Lung (tissue), 12 donors: ENCODE results near the gene TMEM164. TPM values are rescaled to one million over a fixed set of nuclear protein-coding genes. Genes with fewer than 3 reads are reported as not detected.

Source experiments
- ATAC-seq: fragments of 200-7000 bp; cut with Tn5 transposase; one replicate; pipeline ENCODE4 v1.9.1; 2020; ENCODE audit warnings: moderate number of reproducible peaks; ENCODE audit not compliant: insufficient read depth, low FRiP score
- DNase-seq, 3 donors: peaks; one replicate each; pipeline ENCODE4 v3.0.0-alpha.2; 2013 to 2017
- H3K27ac ChIP-seq, 2 donors: one replicate each; pipeline ENCODE4 v1.5.1; 2013; ENCODE audit warnings: mild to moderate bottlenecking in 2 of 2, moderate library complexity in 2 of 2, control low read depth in 1 of 2, inconsistent platforms in 1 of 2, low read depth in 1 of 2, low read length in 1 of 2
- H3K27me3 ChIP-seq, 3 donors: one replicate each; pipeline ENCODE4 v1.5.1; 2013; ENCODE audit warnings: low read length in 2 of 3; ENCODE audit not compliant: control insufficient read depth in 3 of 3, insufficient read depth in 3 of 3
- H3K36me3 ChIP-seq, 4 donors: one replicate each; pipeline ENCODE4 v1.5.1; 2013; ENCODE audit warnings: low read length in 4 of 4, mild to moderate bottlenecking in 1 of 4, moderate library complexity in 1 of 4; ENCODE audit not compliant: control insufficient read depth in 4 of 4, insufficient read depth in 4 of 4
- H3K4me1 ChIP-seq, 5 donors: one replicate each; pipeline ENCODE4 v1.5.1; 2013; ENCODE audit warnings: low read length in 5 of 5, mild to moderate bottlenecking in 2 of 5, moderate library complexity in 1 of 5; ENCODE audit not compliant: control insufficient read depth in 5 of 5, insufficient read depth in 5 of 5
- H3K4me3 ChIP-seq: one replicate; pipeline ENCODE4 v1.5.1; 2013; ENCODE audit warnings: mild to moderate bottlenecking, control low read depth, moderate library complexity
- H3K9ac ChIP-seq, 2 donors: one replicate each; pipeline ENCODE4 v1.5.1; 2013; ENCODE audit warnings: low read length in 2 of 2, control low read depth in 1 of 2; ENCODE audit not compliant: insufficient read depth in 1 of 2
- H3K9me3 ChIP-seq, 4 donors: one replicate each; pipeline ENCODE4 v1.5.1; 2013; ENCODE audit warnings: low read length in 3 of 4, mild to moderate bottlenecking in 1 of 4, moderate library complexity in 1 of 4; ENCODE audit not compliant: control insufficient read depth in 4 of 4, insufficient read depth in 3 of 4
- CTCF ChIP-seq: IDR thresholded peaks from 2 replicates; pipeline ENCODE4 v1.5.1; 2012; ENCODE audit warnings: mild to moderate bottlenecking; ENCODE audit errors: control extremely low read depth, extremely low read depth
- WGBS, 2 donors: extraction: QIAGEN DNeasy Blood & Tissue Kit; methylation state at CpG; one replicate each; pipeline ENCODE4 v1.1.7; 2013; 5-methylcytosine and 5-hydroxymethylcytosine counted together
- polyA plus RNA-seq, 2 donors: library from polyadenylated mRNA; stranded (reverse); fragments of 200-250 nt; gene quantifications; one replicate each; pipeline ENCODE4 v1.2.1, GENCODE V29; 2013
- total RNA-seq, 2 donors: library from RNA; depleted of rRNA in 1 of 2; stranded (reverse); fragments of >200 nt in 1 of 2; gene quantifications; one replicate each; pipeline ENCODE4 v1.2.1, GENCODE V29; 2014 to 2021
- donor health status: control.
- donor health status: control.
- donor health status: Bipolar disorder and iron deficiency.
- donor health status: healthy.
- donor health status: DM: yes; HTN: yes; CAD: no.

Gene TMEM164
- total and polyA plus RNA-seq, 4 donors, result 22.4 to 87.0 (median 38.0) TPM

- Histone ChIP-seq H3K27me3 (peaks cover 0 to 24% (median 2%) of the 10 kb centered on the region in 3 donors), H3K4me1 (peaks cover 0 to 9% (median 5%) of the 10 kb centered on the region in 5 donors), H3K36me3 (no peaks in the 10 kb centered on the region), H3K9ac (no peak overlapping the region), H3K27ac (peak overlapping the region; percentile 34 to 91), H3K4me3 (peak overlapping the region; percentile 57), H3K9me3 (peaks cover 0 to 4% (median 0%) of the 10 kb centered on the region in 4 donors)
- 9 to 32% methylated on average over 12 to 13 of the region's 13 CpGs for WGBS, 2 donors
- TF ChIP-seq CTCF, result no peak
- DNase-seq, result peak in 1 of 3 donors; percentile 3
- ATAC-seq, result no peak
Observed at GRCh38 chrX:110001740-110002299, 1.1 kb upstream of the TMEM164 start.

- Histone ChIP-seq H3K9me3 (peaks cover 0 to 4% (median 0%) of the 10 kb centered on the region in 4 donors), H3K36me3 (no peaks in the 10 kb centered on the region), H3K4me1 (peaks cover 0 to 9% (median 5%) of the 10 kb centered on the region in 5 donors), H3K9ac (no peak overlapping the region), H3K27ac (peak overlapping the region; percentile 50 to 66), H3K4me3 (peak overlapping the region; percentile 54), H3K27me3 (peaks cover 0 to 28% (median 2%) of the 10 kb centered on the region in 3 donors)
- DNase-seq (peak in 1 of 3 donors; percentile 29), ATAC-seq (no peak)
- 23 to 36% methylated on average over 21 to 46 of the region's 46 CpGs for WGBS, 2 donors
- TF ChIP-seq CTCF, result no peak
Observed at GRCh38 chrX:110003167-110004156, 548 bp downstream of the TMEM164 start.

- Histone ChIP-seq H3K4me3 (no peak overlapping the region), H3K9me3 (peaks cover 0 to 4% (median 0%) of the 10 kb centered on the region in 4 donors), H3K27me3 (peaks cover 0 to 32% (median 2%) of the 10 kb centered on the region in 3 donors), H3K4me1 (peaks cover 0 to 9% (median 5%) of the 10 kb centered on the region in 5 donors), H3K27ac (peak overlapping the region in 1 of 2 donors; percentile 49), H3K36me3 (no peaks in the 10 kb centered on the region), H3K9ac (no peak overlapping the region)
- no peak for ATAC-seq
- no peak for TF ChIP-seq CTCF
- 52 to 75% methylated on average over 8 of the region's 8 CpGs for WGBS, 2 donors
- DNase-seq, result no peak
Observed at GRCh38 chrX:110004215-110004614, 1.3 kb downstream of the TMEM164 start.
